Measurements from ENCODE around the gene ALDH8A1.

Gene ALDH8A1

GRCh38 chr6:134870677-134871498 is 79.0 kb downstream of the ALDH8A1 start:
- DNase-seq (ENCODE audit: low read depth), result no peak

DNA sequence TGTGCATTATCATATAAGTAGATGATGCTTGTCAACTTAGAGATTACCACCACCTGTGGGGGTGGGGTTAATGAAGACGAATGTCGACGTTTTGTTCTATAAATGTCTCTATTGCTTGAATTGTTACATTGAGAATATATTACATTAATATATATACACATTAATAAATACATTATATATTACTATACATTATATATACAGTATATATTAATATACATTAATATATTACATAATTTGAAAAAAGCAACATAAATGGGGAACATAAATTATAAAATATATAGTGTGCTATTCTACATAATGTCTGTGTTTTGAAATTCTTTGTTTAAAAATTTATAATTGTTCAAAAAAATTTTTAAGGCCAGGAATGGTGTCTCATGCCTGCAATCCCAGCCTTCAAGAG is 81.1 kb downstream of the ALDH8A1 start:
- no peak for DNase-seq (ENCODE audit: low read depth)
